Thymus (tissue), 14 donors: ENCODE data around the gene PRCP. TPM values are rescaled to one million over a fixed set of nuclear protein-coding genes. Genes with fewer than 3 reads are reported as not detected.
"Not testable (repeated sequence)": the region's sequence is repeated elsewhere in the genome, so short reads cannot be mapped to it uniquely, and the experiment has no call there.

Experiments used
- DNase-seq, 9 donors: peaks; one replicate each; pipeline ENCODE4 v3.0.0-alpha.2; 2013; ENCODE audit warnings: low spot score in 9 of 9, low read depth in 6 of 9, missing footprints in 1 of 9
- H3K27ac ChIP-seq, 2 donors: one replicate each; pipeline ENCODE4 v1.5.1; 2013; ENCODE audit warnings: control low read depth in 1 of 2, low read depth in 1 of 2, low read length in 1 of 2, mild to moderate bottlenecking in 1 of 2, moderate library complexity in 1 of 2
- H3K27me3 ChIP-seq, 2 donors: one replicate each; pipeline ENCODE4 v1.5.1; 2013; ENCODE audit warnings: low read length in 1 of 2; ENCODE audit not compliant: control insufficient read depth in 2 of 2, insufficient read depth in 1 of 2
- H3K36me3 ChIP-seq, 2 donors: one replicate each; pipeline ENCODE4 v1.5.1; 2013; ENCODE audit warnings: low read length in 1 of 2, mild to moderate bottlenecking in 1 of 2, moderate library complexity in 1 of 2; ENCODE audit not compliant: control insufficient read depth in 2 of 2, insufficient read depth in 2 of 2
- H3K4me1 ChIP-seq, 2 donors: one replicate each; pipeline ENCODE4 v1.5.1; 2013; ENCODE audit warnings: low read length in 2 of 2; ENCODE audit not compliant: control insufficient read depth in 2 of 2, insufficient read depth in 2 of 2
- H3K4me3 ChIP-seq, 2 donors: one replicate each; pipeline ENCODE4 v1.5.1; 2013; ENCODE audit warnings: low read length in 2 of 2, control low read depth in 1 of 2, mild to moderate bottlenecking in 1 of 2
- H3K9me3 ChIP-seq, 2 donors: one replicate each; pipeline ENCODE4 v1.5.1; 2013; ENCODE audit warnings: low read length in 1 of 2, mild to moderate bottlenecking in 1 of 2; ENCODE audit not compliant: control insufficient read depth in 2 of 2, insufficient read depth in 1 of 2
- WGBS: extraction: QIAGEN DNeasy Blood & Tissue Kit; methylation state at CpG from one replicate; pipeline ENCODE4 v1.1.7; 2013; 5-methylcytosine and 5-hydroxymethylcytosine counted together
- long read RNA-seq, 10 donors: transcript quantifications; one replicate each; lab custom pipeline, GENCODE V29; 2026
- polyA plus RNA-seq: library from polyadenylated mRNA; stranded (reverse); fragments of 200-250 nt; gene quantifications from one replicate; pipeline ENCODE4 v1.2.3, GENCODE V29; 2013
- total RNA-seq: library from RNA; stranded (reverse); fragments of 120-200 nt; gene quantifications from one replicate; pipeline ENCODE4 v1.2.4, GENCODE V29; 2013
- donor health status: healthy.

PRCP gene
- total RNA-seq (51.7 TPM), polyA plus RNA-seq (38.4 TPM)
- long read RNA-seq, donor 1, full-length matches to known transcripts: 2 of 2 reads
- long read RNA-seq, donor 1, partial matches to known transcripts: 0 of 2 reads
- long read RNA-seq, donor 1, other reads (novel, unspliced or antisense): 0 of 2 reads
- long read RNA-seq, donor 2: 0 reads
- long read RNA-seq, donor 3, full-length matches to known transcripts: 42 of 42 reads
- long read RNA-seq, donor 3, partial matches to known transcripts: 0 of 42 reads
- long read RNA-seq, donor 3, other reads (novel, unspliced or antisense): 0 of 42 reads
- long read RNA-seq, donor 4, full-length matches to known transcripts: 17 of 17 reads
- long read RNA-seq, donor 4, partial matches to known transcripts: 0 of 17 reads
- long read RNA-seq, donor 4, other reads (novel, unspliced or antisense): 0 of 17 reads
- long read RNA-seq, donor 5, full-length matches to known transcripts: 68 of 82 reads
- long read RNA-seq, donor 5, partial matches to known transcripts: 14 of 82 reads
- long read RNA-seq, donor 5, other reads (novel, unspliced or antisense): 0 of 82 reads
- long read RNA-seq, donor 6, full-length matches to known transcripts: 20 of 20 reads
- long read RNA-seq, donor 6, partial matches to known transcripts: 0 of 20 reads
- long read RNA-seq, donor 6, other reads (novel, unspliced or antisense): 0 of 20 reads
- long read RNA-seq, donor 7, full-length matches to known transcripts: 35 of 35 reads
- long read RNA-seq, donor 7, partial matches to known transcripts: 0 of 35 reads
- long read RNA-seq, donor 7, other reads (novel, unspliced or antisense): 0 of 35 reads
- long read RNA-seq, donor 8, full-length matches to known transcripts: 17 of 17 reads
- long read RNA-seq, donor 8, partial matches to known transcripts: 0 of 17 reads
- long read RNA-seq, donor 8, other reads (novel, unspliced or antisense): 0 of 17 reads
- long read RNA-seq, donor 9, full-length matches to known transcripts: 17 of 17 reads
- long read RNA-seq, donor 9, partial matches to known transcripts: 0 of 17 reads
- long read RNA-seq, donor 9, other reads (novel, unspliced or antisense): 0 of 17 reads
- long read RNA-seq, donor 10, full-length matches to known transcripts: 21 of 21 reads
- long read RNA-seq, donor 10, partial matches to known transcripts: 0 of 21 reads
- long read RNA-seq, donor 10, other reads (novel, unspliced or antisense): 0 of 21 reads

DNA sequence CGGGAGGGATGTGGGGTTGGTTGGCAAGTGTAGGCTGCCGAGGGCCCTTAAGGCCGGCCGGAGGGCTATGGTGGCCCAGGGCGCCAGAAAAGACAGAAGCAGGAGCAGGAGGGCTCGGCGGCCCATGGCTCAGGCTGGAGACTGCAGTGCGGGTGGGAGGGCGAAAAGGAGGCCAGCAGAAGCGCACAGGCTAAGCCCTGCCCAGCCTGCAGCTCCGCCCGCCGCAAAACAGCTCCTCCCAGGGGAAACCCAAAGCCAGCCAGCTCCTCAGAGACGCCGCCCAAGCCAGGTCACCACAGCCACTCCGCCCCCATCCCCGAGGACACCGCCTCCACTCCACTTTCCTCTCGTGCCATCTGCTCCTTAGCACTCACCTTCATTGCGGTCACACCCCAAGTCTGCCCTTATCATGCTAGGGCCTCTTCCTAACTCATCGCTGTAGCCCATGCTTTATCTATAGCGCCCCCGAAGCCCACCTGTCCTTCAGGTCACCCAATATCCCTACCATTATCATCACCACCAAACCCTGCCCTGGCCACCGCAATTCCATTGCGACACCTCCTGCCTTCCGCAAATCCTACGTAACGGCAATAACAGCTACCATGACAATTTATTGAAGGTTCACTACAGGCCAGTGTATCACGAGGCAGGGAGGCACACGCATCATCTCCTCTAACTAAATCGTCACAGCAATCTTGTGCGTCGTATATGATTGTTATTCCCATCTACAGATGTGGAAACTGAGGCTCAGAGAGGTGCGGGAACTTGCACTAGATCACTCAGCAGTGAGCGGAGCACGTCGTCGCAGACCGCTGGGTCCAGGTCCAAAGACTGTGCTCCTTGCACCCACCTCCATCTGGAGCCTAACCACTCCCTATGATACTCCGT is at the start of gene PRCP:
TSS of gene PRCP (minus strand) at position 154 of the 888 bp plus-strand sequence. CDS start at position 126, 28 bp downstream.
- H3K4me3 ChIP-seq: peak within 1 kb of the TSS; percentile 59 to 74
- H3K9me3 ChIP-seq: no peaks in the 10 kb centered on the region
- peaks cover 15 to 22% of the 10 kb centered on the region in 2 donors for H3K4me1 ChIP-seq
- no peaks in the 10 kb centered on the region for H3K27me3 ChIP-seq
- WGBS: under 1% methylated on average over 40 of the region's 40 CpGs
- no peaks in the 10 kb centered on the region for H3K36me3 ChIP-seq
- peak within 1 kb of the TSS; percentile 95 to 96 for H3K27ac ChIP-seq
- DNase-seq: peak in 8 of 9 donors; percentile 55 to 85 (median 64)

DNA sequence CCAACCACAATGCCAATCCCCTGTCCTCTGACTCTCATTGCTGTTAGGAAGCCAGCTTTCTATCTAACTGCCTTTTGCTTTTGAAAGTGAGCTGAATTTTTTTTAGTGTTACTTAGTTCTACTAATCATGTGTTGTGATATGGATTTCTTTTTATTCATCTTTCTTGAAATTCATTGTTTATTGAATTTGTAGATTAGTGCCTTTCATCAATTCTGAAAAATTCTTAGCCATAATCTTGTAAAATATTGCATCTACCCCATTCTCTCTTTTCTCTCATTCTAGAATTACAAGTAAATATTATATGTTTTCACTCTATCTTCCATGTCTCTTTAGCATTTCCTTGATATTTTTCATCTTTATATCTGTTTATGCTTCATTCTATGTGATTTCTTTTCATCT is 49.1 kb upstream of the PRCP start:
- DNase-seq: no peak
- H3K27ac ChIP-seq: no peak overlapping the region
- H3K4me1 ChIP-seq: no peaks in the 10 kb centered on the region
- H3K9me3 ChIP-seq: no peaks in the 10 kb centered on the region
- no peak overlapping the region for H3K4me3 ChIP-seq
- no peaks in the 10 kb centered on the region for H3K36me3 ChIP-seq
- H3K27me3 ChIP-seq: no peaks in the 10 kb centered on the region

DNA sequence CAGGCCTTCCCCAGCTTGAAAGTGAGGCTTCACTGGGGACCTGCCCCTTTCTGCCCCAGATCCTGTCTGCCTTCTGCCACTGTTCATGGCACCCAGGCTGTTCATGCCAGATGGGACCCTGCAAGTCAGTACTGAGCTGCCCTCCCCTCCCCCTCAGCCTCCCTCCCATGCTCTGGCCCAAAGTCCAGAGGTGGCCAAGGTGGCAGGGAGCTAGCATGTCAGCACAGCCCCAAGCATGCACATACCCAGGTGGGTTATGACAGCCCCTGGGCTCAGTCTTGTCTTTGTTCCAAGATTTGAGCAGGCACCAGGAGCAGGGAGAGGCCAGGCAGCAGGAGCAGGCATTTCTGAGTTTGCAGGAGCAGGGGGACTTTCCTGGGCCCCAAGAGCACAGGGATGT is 45.5 kb upstream of the PRCP start:
- no peaks in the 10 kb centered on the region for H3K4me1 ChIP-seq
- peaks cover 0 to 6% of the 10 kb centered on the region in 2 donors for H3K9me3 ChIP-seq
- no peaks in the 10 kb centered on the region for H3K27me3 ChIP-seq
- H3K27ac ChIP-seq: no peak overlapping the region
- H3K4me3 ChIP-seq: no peak overlapping the region
- no peaks in the 10 kb centered on the region for H3K36me3 ChIP-seq
- no peak for DNase-seq

DNA sequence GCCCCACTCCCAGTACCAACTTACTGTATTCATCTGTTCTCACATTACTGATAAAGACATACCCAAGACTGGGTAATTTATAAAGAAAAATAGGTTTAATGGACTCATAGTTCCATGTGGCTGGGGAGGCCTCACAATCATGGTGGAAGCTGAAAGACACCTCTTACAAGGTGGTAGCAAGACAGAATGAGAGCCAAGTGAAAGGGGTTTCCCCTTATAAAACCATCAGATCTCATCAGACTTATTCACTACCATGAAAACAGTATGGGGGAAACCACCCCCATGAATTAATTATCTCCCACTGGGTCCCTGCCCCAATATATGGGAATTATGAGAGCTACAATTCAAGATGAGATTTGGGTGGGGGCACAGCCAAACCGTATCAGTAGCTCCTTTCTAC is 44.8 kb upstream of the PRCP start:
- not testable (repeated sequence) for H3K4me3 ChIP-seq, H3K4me1 ChIP-seq, H3K36me3 ChIP-seq, DNase-seq, H3K27ac ChIP-seq, H3K27me3 ChIP-seq, H3K9me3 ChIP-seq
- 95% methylated on average over 1 of the region's 1 CpG for WGBS

DNA sequence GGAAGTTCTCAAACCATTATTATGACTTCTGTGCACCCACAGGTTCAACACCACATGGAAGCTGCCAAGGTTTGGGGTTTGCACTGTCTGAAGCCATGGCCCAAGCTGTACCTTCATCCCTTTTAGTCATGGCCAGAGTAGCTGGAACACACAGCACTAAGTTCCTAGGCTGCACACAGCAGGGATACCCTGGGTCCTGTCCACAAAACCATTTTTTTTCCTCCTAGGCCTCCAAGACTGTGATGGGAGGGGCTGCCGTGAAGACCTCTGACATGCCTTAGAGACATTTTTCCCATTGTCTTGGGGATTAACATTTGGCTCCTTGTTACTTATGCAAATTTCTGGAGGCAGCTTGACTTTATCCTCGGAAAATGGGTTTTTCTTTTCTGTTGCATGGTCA is 44.0 kb upstream of the PRCP start:
- no peaks in the 10 kb centered on the region for H3K36me3 ChIP-seq
- H3K27me3 ChIP-seq: no peaks in the 10 kb centered on the region
- no peak overlapping the region for H3K27ac ChIP-seq
- H3K4me1 ChIP-seq: no peaks in the 10 kb centered on the region
- no peak for DNase-seq
- H3K4me3 ChIP-seq: no peak overlapping the region
- H3K9me3 ChIP-seq: peaks cover 0 to 6% of the 10 kb centered on the region in 2 donors
- 95% methylated on average over 2 of the region's 2 CpGs for WGBS

DNA sequence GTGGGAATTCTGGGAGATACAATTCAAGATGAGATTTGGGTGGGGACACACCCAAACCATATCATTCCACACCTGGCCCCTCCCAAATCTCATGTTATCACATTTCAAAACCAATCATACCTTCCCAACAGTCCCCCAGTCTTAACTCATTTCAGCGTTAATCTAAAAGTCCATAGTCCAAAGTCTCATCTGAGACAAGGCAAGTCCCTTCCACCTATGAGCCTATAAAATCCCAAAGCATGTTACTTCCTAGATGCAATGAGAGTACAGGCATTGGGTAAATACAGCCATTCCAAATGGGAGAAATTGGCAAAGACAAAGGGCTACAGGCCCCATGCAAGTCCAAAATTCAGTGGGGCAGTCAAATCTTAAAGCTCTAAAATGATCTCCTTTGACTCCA is 43.2 kb upstream of the PRCP start:
- 97% methylated on average over 1 of the region's 1 CpG for WGBS
- H3K27me3 ChIP-seq, H3K36me3 ChIP-seq, H3K27ac ChIP-seq, H3K9me3 ChIP-seq, H3K4me3 ChIP-seq, DNase-seq, H3K4me1 ChIP-seq: not testable (repeated sequence)

DNA sequence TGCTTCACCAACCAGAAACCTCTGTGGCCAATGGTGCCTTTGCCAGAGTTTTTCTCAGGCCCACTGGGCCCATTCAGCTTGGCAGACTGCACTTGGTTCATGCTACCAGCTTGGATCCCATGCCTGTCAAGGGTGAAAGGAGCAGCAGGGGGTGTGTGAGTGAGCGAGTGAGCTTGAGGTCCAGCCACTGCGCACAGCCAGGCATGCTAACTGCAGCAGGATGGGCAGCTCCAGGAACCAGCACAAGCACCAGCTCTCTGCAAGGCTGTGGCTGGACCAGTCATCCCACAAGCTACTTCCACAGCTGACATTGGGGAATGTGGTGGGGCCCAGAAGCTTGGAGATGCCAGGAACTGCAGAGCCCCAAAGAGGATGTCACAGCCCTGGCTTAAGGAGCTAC is 42.1 kb upstream of the PRCP start:
- Histone ChIP-seq H3K36me3 (no peaks in the 10 kb centered on the region), H3K4me3 (no peak overlapping the region), H3K27ac (no peak overlapping the region), H3K9me3 (peaks cover 0 to 6% of the 10 kb centered on the region in 2 donors), H3K4me1 (no peaks in the 10 kb centered on the region), H3K27me3 (no peaks in the 10 kb centered on the region)
- 99% methylated on average over 2 of the region's 2 CpGs for WGBS
- no peak for DNase-seq

DNA sequence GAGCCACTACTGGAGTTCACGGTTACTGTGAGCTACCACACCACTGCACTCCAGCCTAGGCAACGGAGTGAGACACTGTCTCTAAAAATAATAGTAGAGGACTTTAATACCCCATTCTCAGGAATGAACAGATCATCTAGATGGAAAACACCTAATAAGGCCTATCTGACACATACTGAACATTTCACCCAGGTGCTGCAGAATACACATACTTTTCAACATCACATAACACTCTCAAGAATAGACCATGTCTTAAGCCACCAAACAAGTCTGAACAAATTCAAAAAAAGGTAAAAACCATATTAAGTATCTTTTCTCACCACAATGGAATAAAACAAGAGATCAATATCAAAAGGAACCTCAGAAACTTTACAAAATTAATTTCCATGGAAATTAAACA is 39.2 kb upstream of the PRCP start:
- Histone ChIP-seq H3K27me3 (no peaks in the 10 kb centered on the region), H3K27ac (no peak overlapping the region), H3K4me1 (no peaks in the 10 kb centered on the region), H3K4me3 (no peak overlapping the region), H3K9me3 (peaks cover 0 to 6% of the 10 kb centered on the region in 2 donors), H3K36me3 (no peaks in the 10 kb centered on the region)
- over 99% methylated on average over 2 of the region's 2 CpGs for WGBS
- no peak for DNase-seq
